ENCODE results near the gene SAXO1.

DNA sequence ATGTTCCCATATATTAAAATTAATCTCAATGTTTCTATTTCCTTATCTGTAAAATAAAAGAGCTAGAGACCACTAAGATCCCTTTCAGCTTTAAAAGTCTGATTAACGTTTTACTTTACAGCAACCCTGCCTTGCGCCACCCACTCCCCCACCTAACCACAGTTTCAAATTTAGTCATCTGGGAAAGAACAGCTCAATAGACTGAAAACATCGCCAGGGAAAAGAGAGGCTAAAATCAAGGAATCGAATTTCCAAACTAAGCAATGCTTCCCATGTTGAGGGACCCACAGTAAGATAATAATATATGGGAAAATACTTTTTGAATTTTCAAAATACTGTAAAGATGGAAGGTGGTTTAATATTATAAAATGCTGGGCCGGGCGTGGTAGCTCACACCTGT, 6.6 kb downstream of the SAXO1 start:
- TF ChIP-seq, protein P1, sequence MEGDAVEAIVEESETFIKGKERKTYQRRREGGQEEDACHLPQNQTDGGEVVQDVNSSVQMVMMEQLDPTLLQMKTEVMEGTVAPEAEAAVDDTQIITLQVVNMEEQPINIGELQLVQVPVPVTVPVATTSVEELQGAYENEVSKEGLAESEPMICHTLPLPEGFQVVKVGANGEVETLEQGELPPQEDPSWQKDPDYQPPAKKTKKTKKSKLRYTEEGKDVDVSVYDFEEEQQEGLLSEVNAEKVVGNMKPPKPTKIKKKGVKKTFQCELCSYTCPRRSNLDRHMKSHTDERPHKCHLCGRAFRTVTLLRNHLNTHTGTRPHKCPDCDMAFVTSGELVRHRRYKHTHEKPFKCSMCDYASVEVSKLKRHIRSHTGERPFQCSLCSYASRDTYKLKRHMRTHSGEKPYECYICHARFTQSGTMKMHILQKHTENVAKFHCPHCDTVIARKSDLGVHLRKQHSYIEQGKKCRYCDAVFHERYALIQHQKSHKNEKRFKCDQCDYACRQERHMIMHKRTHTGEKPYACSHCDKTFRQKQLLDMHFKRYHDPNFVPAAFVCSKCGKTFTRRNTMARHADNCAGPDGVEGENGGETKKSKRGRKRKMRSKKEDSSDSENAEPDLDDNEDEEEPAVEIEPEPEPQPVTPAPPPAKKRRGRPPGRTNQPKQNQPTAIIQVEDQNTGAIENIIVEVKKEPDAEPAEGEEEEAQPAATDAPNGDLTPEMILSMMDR (IDR thresholded peaks at IDR 0.05; ENCODE audit: low read depth, low read length, poor library complexity, severe bottlenecking), result no peak
- no peak for TF ChIP-seq EZH2phosphoT487 (IDR thresholded peaks at IDR 0.05; ENCODE audit: borderline replicate concordance, low read length)
